Measurements from ENCODE around the gene GTF3C4. TPM values are rescaled to one million over a fixed set of nuclear protein-coding genes. Genes with fewer than 3 reads are reported as not detected.
A peak's percentile ranks its signal among the peaks of the same experiment; 100 is the strongest.

GTF3C4 gene
- polyA plus RNA-seq, 2 of the 4 experiments (the other 2 are of a cell fraction), result 9.0 to 15.4 TPM

DNA sequence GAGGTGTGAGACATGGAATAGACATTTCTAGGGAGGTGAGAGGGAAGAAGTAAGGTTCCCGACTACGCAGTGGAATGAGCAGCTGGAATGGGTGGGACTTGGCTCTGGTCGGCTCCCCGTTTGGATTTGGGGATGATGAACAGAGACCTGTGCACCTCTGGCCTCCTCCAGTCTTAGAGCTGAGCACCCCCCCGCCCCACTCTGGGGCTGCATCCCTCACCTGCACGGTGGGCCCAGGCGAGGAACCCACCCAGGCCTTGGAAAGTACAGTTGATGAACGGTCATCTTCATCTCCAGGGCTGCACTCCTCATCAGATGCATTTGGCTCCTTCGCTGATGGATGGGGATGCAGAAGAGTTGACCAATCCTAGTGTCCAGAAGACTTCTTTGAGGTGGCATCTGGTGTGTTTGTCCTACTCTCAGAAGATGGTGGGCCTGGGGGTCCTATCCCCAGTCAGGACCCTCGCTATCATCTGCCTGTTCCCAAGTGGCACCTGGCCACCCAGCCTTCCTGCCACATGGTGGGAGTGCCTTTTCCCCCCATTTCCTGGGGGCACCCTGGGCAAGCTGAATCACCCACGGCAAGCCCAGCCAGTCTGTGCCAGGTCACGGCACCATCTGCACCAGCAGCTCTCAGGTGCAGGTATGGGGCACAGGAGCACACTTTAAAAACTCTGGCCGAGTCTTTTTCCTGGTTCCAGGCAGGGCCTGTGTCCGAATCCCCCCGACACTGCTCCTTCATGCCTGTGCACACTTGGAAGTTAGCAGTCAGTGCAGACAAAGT, 70.5 kb downstream of the GTF3C4 start (continued):
- TF ChIP-seq, protein P1, sequence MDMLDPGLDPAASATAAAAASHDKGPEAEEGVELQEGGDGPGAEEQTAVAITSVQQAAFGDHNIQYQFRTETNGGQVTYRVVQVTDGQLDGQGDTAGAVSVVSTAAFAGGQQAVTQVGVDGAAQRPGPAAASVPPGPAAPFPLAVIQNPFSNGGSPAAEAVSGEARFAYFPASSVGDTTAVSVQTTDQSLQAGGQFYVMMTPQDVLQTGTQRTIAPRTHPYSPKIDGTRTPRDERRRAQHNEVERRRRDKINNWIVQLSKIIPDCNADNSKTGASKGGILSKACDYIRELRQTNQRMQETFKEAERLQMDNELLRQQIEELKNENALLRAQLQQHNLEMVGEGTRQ (IDR thresholded peaks at IDR 0.05), result no peak
- TF ChIP-seq ZC3H11A (IDR thresholded peaks at IDR 0.05), result no peak
- no peak for TF ChIP-seq CEBPB (IDR thresholded peaks at IDR 0.05)
- TF ChIP-seq PHF8 (IDR thresholded peaks at IDR 0.05; ENCODE audit: borderline replicate concordance, low read depth), result no peak
- TF ChIP-seq KDM5A (IDR thresholded peaks at IDR 0.05), result no peak

DNA sequence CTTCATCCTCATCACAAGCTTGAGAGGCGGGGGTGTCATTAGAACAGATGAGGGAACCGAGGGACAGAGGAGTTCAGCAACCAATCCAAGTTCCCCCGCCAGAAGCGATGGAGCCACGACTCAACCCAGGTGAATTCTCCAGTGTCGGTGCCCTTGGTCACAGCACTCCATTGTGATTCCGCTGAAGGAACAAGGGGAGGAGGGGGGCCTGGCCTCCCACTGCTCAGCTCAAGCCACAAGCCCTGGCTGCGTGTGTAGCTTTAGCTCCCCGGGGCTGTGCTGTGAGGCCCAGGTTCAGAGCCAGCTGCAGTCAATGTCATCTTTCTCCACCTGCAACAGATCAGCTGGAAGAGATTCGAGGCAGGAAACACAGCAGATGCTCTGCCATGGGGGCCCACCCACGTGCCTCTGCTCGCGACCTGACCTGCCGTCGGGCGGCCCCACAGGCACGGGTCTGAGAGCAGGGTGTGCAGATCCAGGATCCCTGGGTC, 72.6 kb downstream of the GTF3C4 start:
- TF ChIP-seq ZNF302 (CRISPR knock-in tag; IDR thresholded peaks at IDR 0.05), result no peak
- TF ChIP-seq KDM5A (IDR thresholded peaks at IDR 0.05), result no peak
- TF ChIP-seq RNF2 (IDR thresholded peaks at IDR 0.05; ENCODE audit: borderline replicate concordance, low read depth), result no peak
- TF ChIP-seq, protein P2, sequence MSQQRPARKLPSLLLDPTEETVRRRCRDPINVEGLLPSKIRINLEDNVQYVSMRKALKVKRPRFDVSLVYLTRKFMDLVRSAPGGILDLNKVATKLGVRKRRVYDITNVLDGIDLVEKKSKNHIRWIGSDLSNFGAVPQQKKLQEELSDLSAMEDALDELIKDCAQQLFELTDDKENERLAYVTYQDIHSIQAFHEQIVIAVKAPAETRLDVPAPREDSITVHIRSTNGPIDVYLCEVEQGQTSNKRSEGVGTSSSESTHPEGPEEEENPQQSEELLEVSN (IDR thresholded peaks at IDR 0.05; ENCODE audit: borderline replicate concordance, low read depth), result no peak

DNA sequence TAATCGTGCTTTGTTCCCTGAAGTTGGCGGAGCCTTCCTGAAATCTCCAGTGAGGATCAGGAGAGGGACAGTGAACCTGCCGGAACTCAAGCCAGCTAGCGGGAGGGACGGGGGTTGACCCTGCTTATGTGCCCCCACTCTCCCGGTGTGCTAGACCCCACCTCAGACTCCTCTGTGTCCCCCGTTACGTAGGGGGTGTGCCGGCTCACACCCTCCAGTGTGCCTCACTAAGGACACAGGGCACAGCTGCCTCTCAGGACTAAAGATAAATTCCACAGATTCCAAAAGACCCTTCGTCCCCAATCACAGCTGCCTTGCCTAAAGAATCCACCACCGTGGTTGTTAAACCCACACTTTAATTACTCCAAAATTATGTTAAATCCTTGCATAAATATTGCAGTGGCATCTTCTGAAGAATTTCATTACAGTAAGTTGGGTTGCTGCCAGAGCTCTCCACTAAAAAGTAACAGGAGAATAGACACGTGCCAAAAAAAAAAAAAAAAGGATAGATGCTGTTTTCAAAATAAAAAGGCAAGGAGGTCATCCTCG, 73.7 kb downstream of the GTF3C4 start:
- ChIA-PET CTCF (interaction anchor here (0.8 kb wide), 1 partner anchor 68 kb away, joined by 3 read pairs; no protein-coding TSS in a partner anchor), POLR2A (no interaction called here)
- Histone ChIP-seq H3K4me3 (no peak overlapping the region), H3K9me3 (no peaks in the 10 kb centered on the region), H3K4me2 (no peak overlapping the region), H3K4me1 (no peaks in the 10 kb centered on the region), H3K27ac (no peak overlapping the region)
- ATAC-seq, result no peak
- no peak for FAIRE-seq
- TF ChIP-seq, protein P3, sequence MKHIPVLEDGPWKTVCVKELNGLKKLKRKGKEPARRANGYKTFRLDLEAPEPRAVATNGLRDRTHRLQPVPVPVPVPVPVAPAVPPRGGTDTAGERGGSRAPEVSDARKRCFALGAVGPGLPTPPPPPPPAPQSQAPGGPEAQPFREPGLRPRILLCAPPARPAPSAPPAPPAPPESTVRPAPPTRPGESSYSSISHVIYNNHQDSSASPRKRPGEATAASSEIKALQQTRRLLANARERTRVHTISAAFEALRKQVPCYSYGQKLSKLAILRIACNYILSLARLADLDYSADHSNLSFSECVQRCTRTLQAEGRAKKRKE (CRISPR knock-in tag; IDR thresholded peaks at IDR 0.05; ENCODE audit: low read depth), result no peak
- TF ChIP-seq KDM5A (IDR thresholded peaks at IDR 0.05) (no peak), POLR2AphosphoS2 (conservative IDR thresholded peaks at IDR 0.05; ENCODE audit: low read length) (no peak), TP53 (CRISPR knock-in tag; IDR thresholded peaks at IDR 0.05) (no peak), EHMT2 (IDR thresholded peaks at IDR 0.05; ENCODE audit: low read depth) (no peak), PHF8 (IDR thresholded peaks at IDR 0.05; ENCODE audit: borderline replicate concordance, low read depth) (no peak), HOXB13 (CRISPR knock-in tag; IDR thresholded peaks at IDR 0.05; ENCODE audit: low read depth) (no peak), RNF2 (IDR thresholded peaks at IDR 0.05; ENCODE audit: borderline replicate concordance, low read depth) (no peak), BHLHE40 (IDR thresholded peaks at IDR 0.05; ENCODE audit: low read depth, low read length) (no peak), GATA3 (IDR thresholded peaks at IDR 0.05; ENCODE audit: borderline replicate concordance) (no peak), MAZ (IDR thresholded peaks at IDR 0.05; ENCODE audit: borderline replicate concordance, low read depth, low read length) (no peak), RCOR1 (IDR thresholded peaks at IDR 0.05; ENCODE audit: low read depth, low read length) (no peak), RFX5 (IDR thresholded peaks at IDR 0.05) (no peak), SREBF2 (IDR thresholded peaks at IDR 0.05) (no peak), CHD4 (IDR thresholded peaks at IDR 0.05; ENCODE audit: borderline replicate concordance) (no peak), NPAS2 (CRISPR knock-in tag; IDR thresholded peaks at IDR 0.05; ENCODE audit: borderline replicate concordance) (no peak), JUN (IDR thresholded peaks at IDR 0.05) (no peak), RAD21 (conservative IDR thresholded peaks at IDR 0.05 in 1 of 2, IDR thresholded peaks at IDR 0.05 in 1 of 2) (no peak)
- TF ChIP-seq, protein P4, sequence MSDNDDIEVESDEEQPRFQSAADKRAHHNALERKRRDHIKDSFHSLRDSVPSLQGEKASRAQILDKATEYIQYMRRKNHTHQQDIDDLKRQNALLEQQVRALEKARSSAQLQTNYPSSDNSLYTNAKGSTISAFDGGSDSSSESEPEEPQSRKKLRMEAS (IDR thresholded peaks at IDR 0.05), result no peak
- TF ChIP-seq, protein P5, sequence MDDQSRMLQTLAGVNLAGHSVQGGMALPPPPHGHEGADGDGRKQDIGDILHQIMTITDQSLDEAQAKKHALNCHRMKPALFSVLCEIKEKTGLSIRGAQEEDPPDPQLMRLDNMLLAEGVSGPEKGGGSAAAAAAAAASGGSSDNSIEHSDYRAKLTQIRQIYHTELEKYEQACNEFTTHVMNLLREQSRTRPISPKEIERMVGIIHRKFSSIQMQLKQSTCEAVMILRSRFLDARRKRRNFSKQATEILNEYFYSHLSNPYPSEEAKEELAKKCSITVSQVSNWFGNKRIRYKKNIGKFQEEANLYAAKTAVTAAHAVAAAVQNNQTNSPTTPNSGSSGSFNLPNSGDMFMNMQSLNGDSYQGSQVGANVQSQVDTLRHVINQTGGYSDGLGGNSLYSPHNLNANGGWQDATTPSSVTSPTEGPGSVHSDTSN (IDR thresholded peaks at IDR 0.05), result no peak
- WGBS (ENCODE audit: missing lambda C conversion rate), result 50% methylated on average over 13 of the region's 13 CpGs
- no peak for DNase-seq (ENCODE audit: low read depth in 1 of 2, low spot score in 1 of 2)

More for the DNA sequence above, 72.6 kb downstream of the GTF3C4 start:
- Histone ChIP-seq H3K4me3 (no peak overlapping the region), H3K4me2 (no peak overlapping the region), H3K4me1 (no peaks in the 10 kb centered on the region), H3K27ac (no peak overlapping the region), H3K9me3 (no peaks in the 10 kb centered on the region)
- FAIRE-seq, result no peak
- ChIA-PET CTCF (no interaction called here), POLR2A (no interaction called here)
- ATAC-seq, result peak in 1 of 2 experiments; percentile 24; a peak in 1 of 6 replicates
- DNase-seq (ENCODE audit: low read depth in 1 of 2, low spot score in 1 of 2), result no peak
- 59% methylated on average over 12 of the region's 17 CpGs for whole genome bisulfite sequencing (ENCODE audit: missing lambda C conversion rate)
